K562 (cell line): ENCODE measurements around the gene TAF1D. TPM values are rescaled to one million over a fixed set of nuclear protein-coding genes. Genes with fewer than 3 reads are reported as not detected.
A peak's percentile ranks its signal among the peaks of the same experiment; 100 is the strongest.

Source experiments
- CHAMP1 ChIP-seq: fragments of 450-650 bp; IDR thresholded peaks from 2 replicates; pipeline ENCODE4 v1.6.1; 2016; ENCODE audit warnings: mild to moderate bottlenecking
- CTBP1 ChIP-seq: fragments of 450-650 bp; IDR thresholded peaks from 2 replicates; pipeline ENCODE4 v1.6.1; 2016; ENCODE audit warnings: borderline replicate concordance
- EP400 ChIP-seq: fragments of 450-650 bp; IDR thresholded peaks from 2 replicates; pipeline ENCODE4 v1.6.1; 2017; ENCODE audit warnings: antibody characterized with exemption, mild to moderate bottlenecking, moderate library complexity
- ETV1 ChIP-seq: fragments of 450-650 bp; conservative IDR thresholded peaks from 2 replicates; pipeline ENCODE4 v1.6.1; 2016; ENCODE audit warnings: missing genetic modification characterization, control low read depth, low read depth, missing compliant biosample characterization
- FOXP4 ChIP-seq: sonication (generic); formaldehyde crosslinking; IDR thresholded peaks from 2 replicates; pipeline ENCODE4 v1.8.0; 2022; ENCODE audit warnings: mild to moderate bottlenecking, missing genetic modification reagents, borderline replicate concordance
- IFI16 ChIP-seq: fragments of 250-450 bp; sonication (Bioruptor Pico); IDR thresholded peaks from 2 replicates; pipeline ENCODE4 v2.1.2; 2022; ENCODE audit warnings: mild to moderate bottlenecking, inconsistent platforms
- JUNB ChIP-seq: fragments of 450-650 bp; formaldehyde crosslinking; conservative IDR thresholded peaks from 2 replicates; pipeline ENCODE4 v1.4.0; 2020; ENCODE audit warnings: mild to moderate bottlenecking
- MAZ ChIP-seq, 2 experiments: fragments of 450-650 bp in 1 of 2; sonication (generic) in 1 of 2; formaldehyde crosslinking; IDR thresholded peaks in 1 of 2; conservative IDR thresholded peaks in 1 of 2; 2 replicates each; pipeline versions ENCODE4 v1.4.0 to v1.5.0; 2020; ENCODE audit warnings: mild to moderate bottlenecking in 1 of 2, missing genetic modification reagents in 1 of 2
- PML ChIP-seq: IDR thresholded peaks from 2 replicates; pipeline ENCODE4 v1.6.1; 2012; ENCODE audit warnings: low read length, inconsistent platforms
- PYGO2 ChIP-seq: fragments of 450-650 bp; IDR thresholded peaks from 2 replicates; pipeline ENCODE4 v1.6.1; 2016; ENCODE audit warnings: mild to moderate bottlenecking, missing genetic modification characterization, moderate library complexity, missing compliant biosample characterization
- RBM25 ChIP-seq: fragments of 200-400 bp; formaldehyde crosslinking; IDR thresholded peaks from 2 replicates; pipeline ENCODE4 v1.6.1; 2018; ENCODE audit warnings: low read length, low read depth, moderate library complexity; ENCODE audit not compliant: severe bottlenecking
- TAL1 ChIP-seq: fragments of 450-650 bp; IDR thresholded peaks from 2 replicates; pipeline ENCODE4 v1.6.1; 2016; ENCODE audit warnings: mild to moderate bottlenecking
- TBL1XR1 ChIP-seq, 2 experiments: IDR thresholded peaks; 2 replicates each; pipeline ENCODE4 v1.6.1; 2012; ENCODE audit warnings: improper control_type of control experiment in 2 of 2, low read length in 2 of 2, mild to moderate bottlenecking in 1 of 2
- YY1 ChIP-seq, 3 experiments: IDR thresholded peaks; 2 replicates each; pipeline ENCODE4 v1.6.1; 2011; ENCODE audit warnings: low read length in 2 of 3, mild to moderate bottlenecking in 2 of 3, moderate library complexity in 2 of 3, borderline replicate concordance in 1 of 3, control low read depth in 1 of 3, low read depth in 1 of 3; ENCODE audit not compliant: insufficient read depth in 3 of 3, insufficient replicate concordance in 2 of 3, control insufficient read depth in 1 of 3, insufficient read length in 1 of 3; ENCODE audit errors: extremely low read depth in 1 of 3
- ZFP1 ChIP-seq: fragments of 450-650 bp; formaldehyde crosslinking; IDR thresholded peaks from 2 replicates; pipeline ENCODE4 v1.4.0; 2020; ENCODE audit warnings: mild to moderate bottlenecking, mixed read lengths
- ZNF586 ChIP-seq: fragments of 450-650 bp; formaldehyde crosslinking; conservative IDR thresholded peaks from 2 replicates; pipeline ENCODE4 v1.4.0; 2020; ENCODE audit warnings: mild to moderate bottlenecking, moderate library complexity
- ZNF707 ChIP-seq: fragments of 250-450 bp; sonication (Bioruptor Pico); conservative IDR thresholded peaks from 2 replicates; pipeline ENCODE4 v1.8.0; 2022; ENCODE audit warnings: inconsistent platforms, mild to moderate bottlenecking, moderate library complexity
- polyA plus RNA-seq, 8 experiments: library from polyadenylated mRNA; depleted of rRNA in 4 of 8; stranded (reverse) in 5 of 8; unstranded in 3 of 8; fragments of >200 nt; fragmentation: Nextera tagmentation in 2 of 8; fragmentation: Illumina TruSeq in 1 of 8; extraction: Ambion mirVana in 2 of 8; extraction: Trizol in 1 of 8; gene quantifications; 2 replicates each; pipeline versions ENCODE4 v1.2.1 to v1.2.3, GENCODE V29; 2011 to 2014; ENCODE audit warnings: inconsistent platforms in 1 of 8, missing spikeins in 1 of 8
- total RNA-seq, 7 experiments: library from RNA; depleted of rRNA in 6 of 7; stranded (reverse); fragments of >200 nt in 6 of 7; fragmentation: Illumina TruSeq in 2 of 7; extraction: Trizol in 2 of 7; gene quantifications; 2 replicates each; pipeline versions ENCODE4 v1.2.1 to v1.2.3, GENCODE V29; 2011 to 2021; ENCODE audit warnings: low replicate concordance in 1 of 7
- TF ChIP-seq, protein P1 (sequence below): fragments of 250-450 bp; sonication (Bioruptor Pico); IDR thresholded peaks from 2 replicates; pipeline ENCODE4 v1.8.0; 2022; ENCODE audit warnings: moderate library complexity, mild to moderate bottlenecking, inconsistent platforms

Gene TAF1D
- total and polyA plus RNA-seq, 9 of the 15 experiments (the other 6 are each of a cell fraction or from before 2014, with no cell fraction given) = 122 to 347 (median 250) TPM

DNA sequence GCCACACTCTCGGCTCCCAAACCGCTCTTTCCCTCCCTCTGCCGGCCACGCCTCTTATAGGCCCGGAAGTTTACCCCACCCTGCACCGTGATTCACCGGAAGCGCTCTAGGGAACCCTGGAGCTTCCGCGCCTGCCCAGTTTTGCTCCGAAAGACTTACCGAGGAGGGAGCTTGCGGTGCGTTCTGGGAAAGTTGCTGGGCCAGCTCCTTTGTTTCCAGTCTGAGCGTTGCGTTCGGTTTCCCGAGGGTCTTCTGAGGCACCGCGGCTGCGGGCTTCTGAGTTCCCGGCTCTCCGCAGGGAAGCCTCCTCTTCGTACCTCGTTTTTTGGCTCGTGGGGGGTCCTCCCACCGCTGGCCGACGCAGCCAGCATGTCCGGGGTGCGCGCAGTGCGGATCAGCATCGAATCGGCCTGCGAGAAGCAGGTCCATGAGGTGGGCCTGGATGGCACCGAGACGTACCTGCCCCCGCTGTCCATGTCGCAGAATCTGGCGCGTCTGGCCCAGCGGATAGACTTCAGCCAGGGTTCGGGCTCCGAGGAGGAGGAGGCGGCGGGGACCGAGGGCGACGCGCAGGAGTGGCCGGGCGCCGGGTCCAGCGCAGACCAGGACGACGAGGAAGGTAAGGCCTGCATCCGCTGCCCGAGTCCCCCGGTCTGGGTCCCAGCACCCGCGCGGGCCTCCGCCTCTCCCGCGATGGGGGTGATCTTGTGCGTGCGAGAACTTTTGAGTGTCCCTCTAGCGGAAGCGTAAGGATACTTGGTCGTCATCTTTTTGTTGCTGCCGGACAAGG is 43.0 kb upstream of the TAF1D start, which contains the start of gene MED17 (continued):
- TF ChIP-seq CTBP1 = peak; percentile 82
- no peak for TF ChIP-seq FOXP4 (CRISPR knock-in tag)
- TF ChIP-seq MAZ (CRISPR knock-in tag; conservative IDR thresholded peaks at IDR 0.05 in 1 of 2, IDR thresholded peaks at IDR 0.05 in 1 of 2) = peak; percentile 49 to 60
- TF ChIP-seq, protein P1, sequence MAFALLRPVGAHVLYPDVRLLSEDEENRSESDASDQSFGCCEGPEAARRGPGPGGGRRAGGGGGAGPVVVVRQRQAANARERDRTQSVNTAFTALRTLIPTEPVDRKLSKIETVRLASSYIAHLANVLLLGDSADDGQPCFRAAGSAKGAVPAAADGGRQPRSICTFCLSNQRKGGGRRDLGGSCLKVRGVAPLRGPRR (CRISPR knock-in tag) = no peak
- TF ChIP-seq PYGO2 (tag) = no peak
- peak; percentile 89 for TF ChIP-seq EP400
- TF ChIP-seq ZNF586 (CRISPR knock-in tag) = no peak
- TF ChIP-seq PML = peak; percentile 90
- TF ChIP-seq YY1 (IDR thresholded peaks at IDR 0.05; ENCODE audit: borderline replicate concordance in 1 of 3, control insufficient read depth in 1 of 3, extremely low read depth in 1 of 3, insufficient read depth in 3 of 3, insufficient read length in 1 of 3, insufficient replicate concordance in 2 of 3, low read depth in 1 of 3, low read length in 2 of 3) = peak in 2 of 3 experiments; percentile 16 to 44
- TF ChIP-seq IFI16 (CRISPR knock-in tag) = no peak
- peak; percentile 67; the same call in 1 of the 2 replicates for TF ChIP-seq ETV1
- TF ChIP-seq ZNF707 (CRISPR knock-in tag) = no peak
- TF ChIP-seq JUNB (CRISPR knock-in tag) = no peak
- 0 out of 4 replicates have a peak, but pooled peaks of 1 of the 2 experiments have one; percentile 12 for TF ChIP-seq TBL1XR1 (IDR thresholded peaks at IDR 0.05; ENCODE audit: low read length in 2 of 2)
- TF ChIP-seq RBM25 = no peak
- no peak for TF ChIP-seq CHAMP1
- TF ChIP-seq ZFP1 (CRISPR knock-in tag) = no peak
- no peak for TF ChIP-seq TAL1
